Stimulated activated naive CD4-positive, alpha-beta T cell (primary cell): ENCODE results near the gene DIAPH1.

Experiments used
- DNase-seq, 6 experiments: peaks; one replicate each; lab custom pipeline; 2025; lab: John Stamatoyannopoulos, UW

Gene DIAPH1

DNA sequence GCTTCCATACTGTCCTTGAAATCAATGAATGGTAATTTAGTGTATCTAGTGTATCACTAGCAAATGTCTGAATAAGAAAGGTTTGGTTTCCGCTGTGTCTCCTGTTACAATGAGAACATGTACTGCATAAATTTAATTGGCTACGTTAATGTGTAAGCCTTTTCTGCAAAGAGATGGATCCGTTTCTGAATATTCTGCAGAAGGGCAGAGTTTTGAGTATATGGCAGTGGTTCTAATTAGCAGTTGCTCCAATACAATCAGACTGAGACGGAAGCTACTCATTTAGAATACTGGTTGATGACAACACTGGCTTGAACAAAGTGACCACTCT is 134.5 kb downstream of the DIAPH1 start:
- no peak for DNase-seq

DNA sequence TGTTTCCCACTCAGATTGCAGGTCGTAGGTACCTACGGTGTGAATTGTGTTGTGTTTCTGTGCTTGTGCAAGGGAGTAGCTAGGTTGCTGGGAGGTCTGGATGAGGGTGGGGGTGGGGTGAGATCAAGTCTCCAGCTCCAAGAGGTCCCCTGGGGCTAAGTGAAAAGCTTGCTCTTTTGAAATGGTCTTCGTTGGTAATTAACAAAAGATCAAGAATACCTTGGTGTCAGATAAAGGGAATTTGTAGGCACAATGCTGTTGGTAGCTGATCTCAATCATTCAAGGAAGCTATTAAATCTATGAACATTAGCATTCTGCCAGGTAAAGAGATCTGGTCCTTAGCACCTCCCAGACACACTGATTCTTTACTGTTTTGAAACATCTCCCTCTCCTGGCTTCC is 134.9 kb downstream of the DIAPH1 start:
- no peak for DNase-seq

DNA sequence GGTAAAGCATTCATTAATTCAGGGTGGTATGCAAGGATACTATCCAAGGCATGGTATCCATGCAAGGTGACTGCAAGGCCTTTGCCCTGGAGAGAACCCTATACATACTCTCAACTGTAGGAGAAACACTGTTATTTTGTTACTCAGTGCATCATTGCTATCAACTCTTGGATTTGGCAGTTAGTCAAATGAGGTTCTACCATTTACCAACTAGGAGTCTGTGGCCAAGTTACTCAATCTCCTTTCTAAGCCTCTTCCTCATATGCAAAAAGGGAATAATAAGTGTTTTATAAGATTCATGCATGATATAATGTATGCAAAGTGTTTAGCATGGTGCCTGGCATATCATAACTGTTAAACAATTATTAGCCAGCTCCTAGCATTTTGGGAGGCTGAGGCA is 139.0 kb downstream of the DIAPH1 start:
- DNase-seq = no peak

DNA sequence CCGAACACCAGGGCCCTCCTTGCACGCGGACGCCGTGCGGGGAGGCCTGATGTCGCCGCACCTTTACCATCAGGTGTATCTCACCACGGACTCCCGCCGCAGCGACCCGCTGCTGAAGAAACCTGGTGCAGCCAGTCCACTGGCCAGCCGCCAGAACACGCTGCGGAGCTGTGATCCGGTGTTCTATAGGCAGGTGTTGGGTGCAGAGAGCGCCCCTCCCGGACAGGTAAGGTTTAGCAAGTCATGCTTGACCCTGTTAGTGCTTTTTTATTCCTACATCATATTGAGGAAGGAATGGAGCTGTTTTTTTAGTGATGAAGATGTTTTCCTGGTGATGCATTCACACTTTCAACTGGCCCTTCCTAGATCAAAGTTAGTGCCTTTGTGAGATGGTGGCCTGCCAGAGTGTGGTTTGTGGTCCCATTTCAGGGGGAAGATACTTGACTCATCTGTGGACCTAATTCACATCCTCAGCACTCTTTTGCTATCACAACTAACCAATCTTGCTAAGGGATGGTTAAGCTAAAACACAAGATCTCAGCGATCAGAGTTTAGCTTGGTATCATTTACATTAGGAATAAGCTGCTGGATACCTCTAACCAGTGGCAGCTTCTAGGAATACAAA is 140.4 kb downstream of the DIAPH1 start:
- DNase-seq = no peak

DNA sequence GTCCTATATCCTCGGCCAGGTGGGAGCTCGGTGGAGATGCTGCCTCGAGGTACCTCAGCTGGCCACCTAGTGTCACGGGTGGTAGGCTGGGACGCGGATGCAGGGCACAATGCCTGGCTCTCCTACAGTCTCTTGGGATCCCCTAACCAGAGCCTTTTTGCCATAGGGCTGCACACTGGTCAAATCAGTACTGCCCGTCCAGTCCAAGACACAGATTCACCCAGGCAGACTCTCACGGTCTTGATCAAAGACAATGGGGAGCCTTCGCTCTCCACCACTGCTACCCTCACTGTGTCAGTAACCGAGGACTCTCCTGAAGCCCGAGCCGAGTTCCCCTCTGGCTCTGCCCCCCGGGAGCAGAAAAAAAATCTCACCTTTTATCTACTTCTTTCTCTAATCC is 141.0 kb downstream of the DIAPH1 start:
- DNase-seq = no peak

DNA sequence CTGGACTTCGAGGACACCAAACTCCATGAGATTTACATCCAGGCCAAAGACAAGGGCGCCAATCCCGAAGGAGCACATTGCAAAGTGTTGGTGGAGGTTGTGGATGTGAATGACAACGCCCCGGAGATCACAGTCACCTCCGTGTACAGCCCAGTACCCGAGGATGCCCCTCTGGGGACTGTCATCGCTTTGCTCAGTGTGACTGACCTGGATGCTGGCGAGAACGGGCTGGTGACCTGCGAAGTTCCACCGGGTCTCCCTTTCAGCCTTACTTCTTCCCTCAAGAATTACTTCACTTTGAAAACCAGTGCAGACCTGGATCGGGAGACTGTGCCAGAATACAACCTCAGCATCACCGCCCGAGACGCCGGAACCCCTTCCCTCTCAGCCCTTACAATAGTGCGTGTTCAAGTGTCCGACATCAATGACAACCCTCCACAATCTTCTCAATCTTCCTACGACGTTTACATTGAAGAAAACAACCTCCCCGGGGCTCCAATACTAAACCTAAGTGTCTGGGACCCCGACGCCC is 141.7 kb downstream of the DIAPH1 start:
- no peak for DNase-seq

DNA sequence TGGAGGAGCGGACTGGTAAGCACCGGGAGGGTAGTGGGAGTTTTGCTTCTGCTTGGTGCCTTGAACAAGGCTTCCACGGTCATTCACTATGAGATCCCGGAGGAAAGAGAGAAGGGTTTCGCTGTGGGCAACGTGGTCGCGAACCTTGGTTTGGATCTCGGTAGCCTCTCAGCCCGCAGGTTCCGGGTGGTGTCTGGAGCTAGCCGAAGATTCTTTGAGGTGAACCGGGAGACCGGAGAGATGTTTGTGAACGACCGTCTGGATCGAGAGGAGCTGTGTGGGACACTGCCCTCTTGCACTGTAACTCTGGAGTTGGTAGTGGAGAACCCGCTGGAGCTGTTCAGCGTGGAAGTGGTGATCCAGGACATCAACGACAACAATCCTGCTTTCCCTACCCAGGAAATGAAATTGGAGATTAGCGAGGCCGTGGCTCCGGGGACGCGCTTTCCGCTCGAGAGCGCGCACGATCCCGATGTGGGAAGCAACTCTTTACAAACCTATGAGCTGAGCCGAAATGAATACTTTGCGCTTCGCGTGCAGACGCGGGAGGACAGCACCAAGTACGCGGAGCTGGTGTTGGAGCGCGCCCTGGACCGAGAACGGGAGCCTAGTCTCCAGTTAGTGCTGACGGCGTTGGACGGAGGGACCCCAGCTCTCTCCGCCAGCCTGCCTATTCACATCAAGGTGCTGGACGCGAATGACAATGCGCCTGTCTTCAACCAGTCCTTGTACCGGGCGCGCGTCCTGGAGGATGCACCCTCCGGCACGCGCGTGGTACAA is 142.5 kb downstream of the DIAPH1 start:
- DNase-seq = no peak

DNA sequence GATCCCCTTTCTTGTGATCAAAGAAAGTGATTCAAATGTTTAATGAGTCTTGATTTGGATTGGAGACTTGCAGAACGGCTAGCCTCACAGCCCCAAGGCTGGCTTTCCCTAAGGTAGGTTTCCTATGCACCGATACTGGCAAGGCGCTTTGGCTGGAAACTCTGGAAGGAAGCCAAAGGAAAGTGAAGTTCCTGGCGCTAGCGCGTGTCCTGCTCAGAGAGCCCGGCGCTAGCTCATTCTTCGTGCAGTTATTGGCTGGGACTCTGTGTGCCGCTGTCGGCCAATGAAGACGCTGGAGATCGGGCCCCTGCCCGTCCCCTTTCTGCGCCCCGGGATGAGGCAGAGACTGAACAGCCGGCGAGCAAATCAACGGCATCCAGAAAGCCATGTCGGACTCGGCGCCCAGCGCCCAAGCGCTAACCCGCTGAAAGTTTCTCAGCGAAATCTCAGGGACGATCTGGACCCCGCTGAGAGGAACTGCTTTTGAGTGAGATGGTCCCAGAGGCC is 143.1 kb downstream of the DIAPH1 start, which contains the start of gene PCDHGC3:
PCDHGC3 (plus strand) TSS at position 342 of the 507 bp plus-strand sequence; CDS start at position 493, 151 bp downstream.
- peak in 2 of 6 experiments; percentile 9 to 24 for DNase-seq

DNA sequence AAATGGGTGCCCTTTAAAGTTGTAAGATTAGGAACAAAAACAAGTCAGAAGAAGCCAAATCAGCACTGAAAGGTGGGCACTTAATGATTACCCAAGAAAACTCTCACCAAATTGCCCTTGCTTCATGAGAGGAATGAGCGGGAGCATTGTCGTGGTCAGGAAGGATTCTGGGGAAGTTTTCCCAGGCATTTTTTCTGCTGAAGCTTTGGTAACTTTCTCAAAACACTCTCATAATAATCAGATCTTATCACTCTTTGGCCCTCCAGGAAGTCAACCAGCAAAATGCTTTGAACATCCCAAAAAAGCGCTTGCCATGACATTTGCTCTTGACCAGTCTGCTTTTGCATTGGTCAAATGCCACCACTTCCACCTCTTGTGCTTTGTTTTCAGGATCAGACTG is 153.4 kb downstream of the DIAPH1 start:
- no peak for DNase-seq
